Upper lobe of right lung (tissue), 1 donor: ENCODE data around the gene PRR5L. TPM values are rescaled to one million over a fixed set of nuclear protein-coding genes. Genes with fewer than 3 reads are reported as not detected.

Experiments
- ATAC-seq: fragments of 200-7000 bp; cut with Tn5 transposase; one replicate; pipeline ENCODE4 v1.9.1; 2020; ENCODE audit warnings: mild to moderate bottlenecking, moderate library complexity
- DNase-seq: peaks from one replicate; pipeline ENCODE4 v3.0.0-alpha.2; 2020
- H3K27ac ChIP-seq: fragments of 200-600 bp; one replicate; pipeline ENCODE4 v1.8.0; 2022
- H3K27me3 ChIP-seq: fragments of 200-600 bp; one replicate; pipeline ENCODE4 v1.8.0; 2022; ENCODE audit warnings: mild to moderate bottlenecking
- H3K36me3 ChIP-seq: fragments of 200-600 bp; one replicate; pipeline ENCODE4 v1.8.0; 2022
- H3K4me1 ChIP-seq: fragments of 200-600 bp; one replicate; pipeline ENCODE4 v1.8.0; 2022
- H3K4me3 ChIP-seq: fragments of 200-600 bp; one replicate; pipeline ENCODE4 v1.8.0; 2022; ENCODE audit warnings: mild to moderate bottlenecking
- H3K9me3 ChIP-seq: fragments of 200-600 bp; one replicate; pipeline ENCODE4 v1.8.0; 2022
- intact Hi-C: fragments of 100-400 bp; cut with DNase I; formaldehyde crosslinking; loops from one replicate; pipeline ENCODE4 v1.11.0; 2022
- total RNA-seq: library from RNA; stranded (reverse); fragmentation: NEBNext Ultra II Directional; extraction: Animal tissue kit (Norgen Biotek cat#: 25700); gene quantifications from one replicate; pipeline ENCODE4 v1.2.1, GENCODE V29; 2021
- TF ChIP-seq, protein P1 (sequence below): fragments of 200-600 bp; IDR thresholded peaks from one replicate; pipeline ENCODE4 v1.8.0; 2022; ENCODE audit warnings: antibody characterized with exemption
- donor health status: DM: no; HTN: yes; CAD: no; lungs with severe emphysema.

Gene PRR5L
- total RNA-seq, 1 donor from 2014 or later = 24.5 TPM

DNA sequence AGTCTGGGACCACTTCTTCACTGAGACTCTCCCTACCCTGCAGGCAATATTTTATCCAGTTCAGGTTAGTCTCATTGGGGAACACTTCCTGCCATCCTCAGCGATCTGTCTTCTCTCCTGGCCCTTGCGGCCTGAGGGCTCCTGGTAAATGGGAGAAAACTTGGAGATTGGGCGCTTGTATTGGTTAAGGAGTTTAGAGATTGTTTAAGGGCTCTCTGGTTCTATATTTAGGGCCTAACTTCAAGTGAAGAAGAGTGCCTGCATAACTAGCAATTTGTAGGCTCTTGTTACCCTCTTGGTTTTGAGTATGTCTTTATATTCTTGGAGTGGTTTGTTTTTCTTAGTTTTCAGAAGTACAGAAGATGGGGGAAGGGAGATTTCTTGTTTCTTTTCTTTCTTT, 141.3 kb downstream of the PRR5L start:
- H3K27ac ChIP-seq = no peak overlapping the region
- intact Hi-C loops = no loop called here
- H3K4me3 ChIP-seq = no peak overlapping the region
- TF ChIP-seq, protein P1, sequence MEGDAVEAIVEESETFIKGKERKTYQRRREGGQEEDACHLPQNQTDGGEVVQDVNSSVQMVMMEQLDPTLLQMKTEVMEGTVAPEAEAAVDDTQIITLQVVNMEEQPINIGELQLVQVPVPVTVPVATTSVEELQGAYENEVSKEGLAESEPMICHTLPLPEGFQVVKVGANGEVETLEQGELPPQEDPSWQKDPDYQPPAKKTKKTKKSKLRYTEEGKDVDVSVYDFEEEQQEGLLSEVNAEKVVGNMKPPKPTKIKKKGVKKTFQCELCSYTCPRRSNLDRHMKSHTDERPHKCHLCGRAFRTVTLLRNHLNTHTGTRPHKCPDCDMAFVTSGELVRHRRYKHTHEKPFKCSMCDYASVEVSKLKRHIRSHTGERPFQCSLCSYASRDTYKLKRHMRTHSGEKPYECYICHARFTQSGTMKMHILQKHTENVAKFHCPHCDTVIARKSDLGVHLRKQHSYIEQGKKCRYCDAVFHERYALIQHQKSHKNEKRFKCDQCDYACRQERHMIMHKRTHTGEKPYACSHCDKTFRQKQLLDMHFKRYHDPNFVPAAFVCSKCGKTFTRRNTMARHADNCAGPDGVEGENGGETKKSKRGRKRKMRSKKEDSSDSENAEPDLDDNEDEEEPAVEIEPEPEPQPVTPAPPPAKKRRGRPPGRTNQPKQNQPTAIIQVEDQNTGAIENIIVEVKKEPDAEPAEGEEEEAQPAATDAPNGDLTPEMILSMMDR = no peak
- ATAC-seq (peak; percentile 61), DNase-seq (no peak)
- no peaks in the 10 kb centered on the region for H3K36me3 ChIP-seq
- no peaks in the 10 kb centered on the region for H3K9me3 ChIP-seq
- peaks cover 5% of the 10 kb centered on the region for H3K4me1 ChIP-seq
- no peaks in the 10 kb centered on the region for H3K27me3 ChIP-seq

- Histone ChIP-seq H3K27ac (no peak overlapping the region), H3K9me3 (no peaks in the 10 kb centered on the region), H3K4me3 (no peak overlapping the region), H3K27me3 (no peaks in the 10 kb centered on the region), H3K36me3 (no peaks in the 10 kb centered on the region), H3K4me1 (peaks cover 5% of the 10 kb centered on the region)
- intact Hi-C loops = no loop called here
- TF ChIP-seq, protein P1 = no peak
- no peak for DNase-seq
- ATAC-seq = no peak
These were observed 142.0 kb downstream of the PRR5L start for GRCh38 chr11:36438126-36438525.

DNA sequence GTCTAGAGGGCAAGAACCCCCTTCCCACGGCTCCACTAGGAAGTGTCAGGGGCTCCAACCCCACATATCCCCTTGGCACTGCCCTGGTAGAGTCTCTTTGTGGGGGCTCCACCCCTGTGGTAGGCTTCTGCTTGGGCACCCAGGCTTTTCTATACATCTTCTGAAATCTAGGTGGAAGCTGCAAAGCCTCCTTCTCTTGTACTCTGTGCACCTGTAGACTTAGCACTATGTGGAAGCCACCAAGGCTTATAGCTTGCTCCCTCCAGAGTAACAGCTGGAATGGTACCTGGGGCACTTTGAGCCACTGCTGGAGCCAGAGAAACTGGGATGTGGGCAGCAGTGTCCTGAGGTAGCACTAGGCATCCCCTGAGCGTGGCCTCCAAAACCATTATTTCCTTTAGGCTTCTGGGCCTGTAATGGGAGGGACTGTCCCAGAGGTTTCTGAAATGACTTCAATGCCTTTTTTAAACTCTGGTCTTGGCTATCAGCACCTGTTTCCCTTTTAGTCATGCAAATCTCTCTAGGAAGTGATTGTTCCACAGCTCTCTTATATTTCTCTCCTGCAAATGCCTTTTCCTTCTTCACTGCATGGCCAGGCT, 145.6 kb downstream of the PRR5L start:
- no peaks in the 10 kb centered on the region for H3K9me3 ChIP-seq
- H3K4me1 ChIP-seq = peaks cover 5% of the 10 kb centered on the region
- DNase-seq (no peak), ATAC-seq (no peak)
- H3K27me3 ChIP-seq = no peaks in the 10 kb centered on the region
- H3K4me3 ChIP-seq = no peak overlapping the region
- intact Hi-C loops = no loop called here
- H3K27ac ChIP-seq = no peak overlapping the region
- no peaks in the 10 kb centered on the region for H3K36me3 ChIP-seq
- TF ChIP-seq, protein P1 = no peak

DNA sequence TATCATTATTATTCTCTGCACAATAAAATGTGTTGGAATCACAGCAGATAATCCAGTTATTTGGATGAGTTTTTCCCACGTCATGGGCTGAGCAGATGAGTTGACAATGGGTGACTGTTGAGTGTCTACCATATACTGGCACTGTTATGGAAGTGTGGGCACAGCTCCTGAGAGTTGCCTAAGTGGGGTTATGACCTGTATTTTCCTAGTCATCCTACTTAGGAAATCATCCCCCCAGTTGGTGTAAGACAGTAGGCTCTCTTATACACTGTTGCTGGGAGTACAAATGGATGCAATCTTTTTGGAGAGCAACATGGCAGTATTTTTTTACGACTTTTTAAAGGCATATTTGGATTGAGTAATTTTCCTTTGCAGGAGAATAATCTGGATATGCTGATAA, 147.6 kb downstream of the PRR5L start:
- no peak for DNase-seq
- no peak overlapping the region for H3K27ac ChIP-seq
- TF ChIP-seq, protein P1 = no peak
- H3K9me3 ChIP-seq = no peaks in the 10 kb centered on the region
- no peaks in the 10 kb centered on the region for H3K27me3 ChIP-seq
- no peaks in the 10 kb centered on the region for H3K36me3 ChIP-seq
- ATAC-seq = no peak
- no peaks in the 10 kb centered on the region for H3K4me1 ChIP-seq
- intact Hi-C loops = no loop called here
- H3K4me3 ChIP-seq = no peak overlapping the region

DNA sequence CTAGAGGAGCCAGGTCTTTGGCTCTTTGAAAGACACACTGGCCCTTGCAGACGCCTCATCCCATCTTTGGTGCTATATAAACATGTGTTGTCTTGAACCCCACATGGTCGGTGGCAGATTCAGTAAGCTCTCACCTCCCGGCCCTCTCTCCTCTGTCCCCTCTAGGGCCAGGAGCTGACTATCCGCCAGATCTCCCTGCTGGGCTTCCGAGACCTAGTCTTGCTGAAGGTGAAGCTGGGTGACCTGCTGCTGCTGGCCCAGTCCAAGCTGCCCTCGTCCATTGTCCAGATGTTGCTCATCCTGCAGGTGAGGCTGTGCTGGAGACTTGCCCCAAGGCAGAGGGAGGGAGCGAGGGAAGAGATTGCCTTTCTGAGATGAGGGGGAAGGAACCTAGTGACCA, 150.0 kb downstream of the PRR5L start:
- peaks cover 2% of the 10 kb centered on the region for H3K36me3 ChIP-seq
- H3K4me3 ChIP-seq = no peak overlapping the region
- ATAC-seq = no peak
- H3K27ac ChIP-seq = no peak overlapping the region
- intact Hi-C loops = no loop called here
- no peak for DNase-seq
- H3K27me3 ChIP-seq = no peaks in the 10 kb centered on the region
- TF ChIP-seq, protein P1 = no peak
- H3K4me1 ChIP-seq = peaks cover 21% of the 10 kb centered on the region
- H3K9me3 ChIP-seq = no peaks in the 10 kb centered on the region

DNA sequence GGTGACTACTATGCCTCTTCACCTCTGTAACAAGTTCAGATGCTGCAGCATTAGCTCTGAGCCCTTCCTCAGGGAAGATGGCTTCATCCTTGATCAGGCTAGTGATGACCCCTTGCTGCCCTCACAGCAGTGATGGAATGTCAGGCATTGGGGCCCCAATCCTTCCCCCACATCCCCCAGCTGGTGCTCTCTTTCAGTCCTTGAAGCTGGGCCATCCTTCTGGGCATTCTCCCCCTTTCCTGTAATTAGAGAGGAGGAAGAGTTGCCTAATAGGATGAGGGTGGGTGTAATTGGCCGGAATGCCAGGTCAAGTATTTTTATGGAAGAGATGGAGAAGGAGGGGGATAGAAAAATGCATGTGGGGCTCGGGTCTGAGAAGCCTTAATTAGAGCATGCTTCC, 151.4 kb downstream of the PRR5L start:
- H3K27ac ChIP-seq = no peak overlapping the region
- H3K36me3 ChIP-seq = peaks cover 7% of the 10 kb centered on the region
- TF ChIP-seq, protein P1 = no peak
- H3K27me3 ChIP-seq = no peaks in the 10 kb centered on the region
- DNase-seq (no peak), ATAC-seq (no peak)
- H3K9me3 ChIP-seq = no peaks in the 10 kb centered on the region
- peaks cover 21% of the 10 kb centered on the region for H3K4me1 ChIP-seq
- intact Hi-C loops = no loop called here
- H3K4me3 ChIP-seq = no peak overlapping the region
